ENCODE results near the gene NAP1L5.
A peak's percentile ranks its signal among the peaks of the same experiment; 100 is the strongest.

NAP1L5 gene

GRCh38 chr4:88722828-88723227, 25.2 kb upstream of the NAP1L5 start:
- DNase-seq (ENCODE audit: low spot score) = no peak

- no peak for DNase-seq (ENCODE audit: low spot score)
These were observed 24.7 kb upstream of the NAP1L5 start for GRCh38 chr4:88722276-88722780.

GRCh38 chr4:88720451-88721428, 23.1 kb upstream of the NAP1L5 start:
- DNase-seq (ENCODE audit: low spot score) = no peak

- DNase-seq (ENCODE audit: low spot score) = no peak
These were observed 21.8 kb upstream of the NAP1L5 start for GRCh38 chr4:88719381-88719780.

- no peak for DNase-seq (ENCODE audit: low spot score)
These were observed 20.5 kb upstream of the NAP1L5 start for GRCh38 chr4:88718098-88718497.

GRCh38 chr4:88713782-88714181, 16.2 kb upstream of the NAP1L5 start:
- no peak for DNase-seq (ENCODE audit: low spot score)

- DNase-seq (ENCODE audit: low spot score) = no peak
These were observed 12.4 kb upstream of the NAP1L5 start for GRCh38 chr4:88709989-88710388.

- DNase-seq (ENCODE audit: low spot score) = peak; percentile 32
These were observed 8.9 kb upstream of the NAP1L5 start for GRCh38 chr4:88706574-88706973.

- no peak for DNase-seq (ENCODE audit: low spot score)
These were observed 8.3 kb upstream of the NAP1L5 start for GRCh38 chr4:88705805-88706492.

- DNase-seq (ENCODE audit: low spot score) = no peak
These were observed 7.6 kb upstream of the NAP1L5 start for GRCh38 chr4:88705223-88705622.

GRCh38 chr4:88702782-88703181, 5.2 kb upstream of the NAP1L5 start:
- DNase-seq (ENCODE audit: low spot score) = no peak

GRCh38 chr4:88698519-88698918, 890 bp upstream of the NAP1L5 start:
- no peak for DNase-seq (ENCODE audit: low spot score)

GRCh38 chr4:88697141-88697540, 488 bp downstream of the NAP1L5 start:
- peak; percentile 28 for DNase-seq (ENCODE audit: low spot score)

GRCh38 chr4:88696630-88697029, 999 bp downstream of the NAP1L5 start:
- DNase-seq (ENCODE audit: low spot score) = no peak

GRCh38 chr4:88693792-88694191, 3.8 kb downstream of the NAP1L5 start:
- no peak for DNase-seq (ENCODE audit: low spot score)

GRCh38 chr4:88690355-88690754, 7.3 kb downstream of the NAP1L5 start:
- DNase-seq (ENCODE audit: low spot score) = no peak

- no peak for DNase-seq (ENCODE audit: low spot score)
These were observed 16.4 kb downstream of the NAP1L5 start for GRCh38 chr4:88681209-88681608.

GRCh38 chr4:88675543-88675942, 22.1 kb downstream of the NAP1L5 start:
- no peak for DNase-seq (ENCODE audit: low spot score)

GRCh38 chr4:88674979-88675378, 22.6 kb downstream of the NAP1L5 start:
- DNase-seq (ENCODE audit: low spot score) = no peak

GRCh38 chr4:88674565-88674964, 23.1 kb downstream of the NAP1L5 start:
- no peak for DNase-seq (ENCODE audit: low spot score)

GRCh38 chr4:88673886-88674285, 23.7 kb downstream of the NAP1L5 start:
- no peak for DNase-seq (ENCODE audit: low spot score)

- DNase-seq (ENCODE audit: low spot score) = peak; percentile 33
These were observed 24.6 kb downstream of the NAP1L5 start for GRCh38 chr4:88672987-88673386.

GRCh38 chr4:88661739-88662138, 35.9 kb downstream of the NAP1L5 start:
- no peak for DNase-seq (ENCODE audit: low spot score)
